HEK293 (cell line): Measurements from ENCODE around the gene LARGE1.

Experiments
- CTCF ChIA-PET: fragments of 350-600 bp; formaldehyde crosslinking; extraction: SDS; loops from one replicate; lab custom pipeline; 2021; ENCODE audit warnings: antibody characterized with exemption; lab: Yijun Ruan, JAX
- POLR2A ChIA-PET: fragments of 300-600 bp; formaldehyde crosslinking; extraction: SDS; loops from one replicate; lab custom pipeline; 2020; ENCODE audit warnings: antibody characterized with exemption, inconsistent platforms; lab: Yijun Ruan, JAX
- H3K27ac ChIP-seq: fragments of 200-500 bp; sonication (Bioruptor generic); 2 replicates; pipeline ENCODE4 v1.5.1; 2014; ENCODE audit warnings: low read depth, low read length, control low read depth, inconsistent platforms; ENCODE audit errors: extremely low read depth
- H3K36me3 ChIP-seq, 2 experiments: fragments of 200-500 bp in 1 of 2; sonication (Bioruptor generic) in 1 of 2; 1 replicate in 1 of 2; 2 replicates in 1 of 2; pipeline ENCODE4 v1.5.1; 2014 to 2017; ENCODE audit warnings: inconsistent platforms in 2 of 2, low read length in 2 of 2; ENCODE audit not compliant: control insufficient read depth in 2 of 2, insufficient read depth in 1 of 2
- H3K4me1 ChIP-seq: fragments of 200-500 bp; sonication (Bioruptor generic); 2 replicates; pipeline ENCODE4 v1.5.1; 2014; ENCODE audit warnings: mild to moderate bottlenecking, low read length, inconsistent platforms; ENCODE audit not compliant: control insufficient read depth, insufficient read depth
- H3K4me3 ChIP-seq: 2 replicates; pipeline ENCODE4 v1.5.1; 2011; ENCODE audit warnings: low read depth, mild to moderate bottlenecking, control low read depth, low read length, moderate library complexity
- H3K9me3 ChIP-seq: fragments of 200-500 bp; sonication (Bioruptor generic); 2 replicates; pipeline ENCODE4 v1.5.1; 2014; ENCODE audit warnings: low read depth, low read length, inconsistent platforms; ENCODE audit not compliant: control insufficient read depth, insufficient read depth
- BCL11A ChIP-seq: fragments of 450-650 bp; formaldehyde crosslinking; IDR thresholded peaks from 2 replicates; pipeline ENCODE4 v1.5.1; 2016; ENCODE audit warnings: low read depth, missing biosample characterization, missing genetic modification characterization
- BCL6B ChIP-seq: fragments of 450-650 bp; formaldehyde crosslinking; IDR thresholded peaks from 2 replicates; pipeline ENCODE4 v1.5.1; 2017; ENCODE audit warnings: missing biosample characterization, missing genetic modification characterization
- CTCF ChIP-seq: fragments of 450-650 bp; formaldehyde crosslinking; IDR thresholded peaks from 2 replicates; pipeline ENCODE4 v1.5.1; 2016; ENCODE audit warnings: missing biosample characterization, missing genetic modification characterization
- KLF10 ChIP-seq: fragments of 450-650 bp; IDR thresholded peaks from 2 replicates; pipeline ENCODE4 v1.5.1; 2018; ENCODE audit warnings: missing biosample characterization, mild to moderate bottlenecking, missing genetic modification characterization
- PATZ1 ChIP-seq: fragments of 450-650 bp; formaldehyde crosslinking; IDR thresholded peaks from 2 replicates; pipeline ENCODE4 v1.5.1; 2016; ENCODE audit warnings: missing biosample characterization, missing genetic modification characterization
- SCRT1 ChIP-seq: fragments of 450-650 bp; formaldehyde crosslinking; IDR thresholded peaks from 2 replicates; pipeline ENCODE4 v1.5.1; 2016; ENCODE audit warnings: missing biosample characterization, missing genetic modification characterization, borderline replicate concordance
- SCRT2 ChIP-seq: fragments of 450-650 bp; formaldehyde crosslinking; IDR thresholded peaks from 2 replicates; pipeline ENCODE4 v1.5.1; 2016; ENCODE audit warnings: missing biosample characterization, missing genetic modification characterization
- TCF7L2 ChIP-seq: IDR thresholded peaks from 2 replicates; pipeline ENCODE4 v1.6.1; 2011; ENCODE audit warnings: low read depth, mild to moderate bottlenecking, inconsistent platforms, low read length, moderate library complexity, borderline replicate concordance
- ZBTB10 ChIP-seq: fragments of 450-650 bp; formaldehyde crosslinking; IDR thresholded peaks from 2 replicates; pipeline ENCODE4 v1.5.1; 2016; ENCODE audit warnings: missing biosample characterization, missing genetic modification characterization
- ZBTB49 ChIP-seq: fragments of 450-650 bp; formaldehyde crosslinking; IDR thresholded peaks from 2 replicates; pipeline ENCODE4 v1.5.1; 2016; ENCODE audit warnings: missing biosample characterization, missing genetic modification characterization, low read depth
- ZFP3 ChIP-seq: fragments of 450-650 bp; formaldehyde crosslinking; IDR thresholded peaks from 2 replicates; pipeline ENCODE4 v1.5.1; 2016; ENCODE audit warnings: low read depth, missing biosample characterization, missing genetic modification characterization
- ZNF221 ChIP-seq: fragments of 450-650 bp; formaldehyde crosslinking; IDR thresholded peaks from 2 replicates; pipeline ENCODE4 v1.5.1; 2017; ENCODE audit warnings: missing biosample characterization, missing genetic modification characterization, borderline replicate concordance
- ZNF404 ChIP-seq: fragments of 450-650 bp; formaldehyde crosslinking; IDR thresholded peaks from 2 replicates; pipeline ENCODE4 v1.5.1; 2017; ENCODE audit warnings: missing biosample characterization, missing genetic modification characterization
- ZNF501 ChIP-seq: fragments of 450-650 bp; formaldehyde crosslinking; IDR thresholded peaks from 2 replicates; pipeline ENCODE4 v1.5.1; 2016; ENCODE audit warnings: missing biosample characterization, missing genetic modification characterization
- ZNF513 ChIP-seq: fragments of 450-650 bp; IDR thresholded peaks from 2 replicates; pipeline ENCODE4 v1.5.1; 2018; ENCODE audit warnings: missing biosample characterization, missing genetic modification characterization
- ZNF521 ChIP-seq: fragments of 450-650 bp; formaldehyde crosslinking; IDR thresholded peaks from 2 replicates; pipeline ENCODE4 v1.5.1; 2017; ENCODE audit warnings: missing biosample characterization, mild to moderate bottlenecking, missing genetic modification characterization
- ZNF548 ChIP-seq: fragments of 450-650 bp; formaldehyde crosslinking; IDR thresholded peaks from 2 replicates; pipeline ENCODE4 v1.5.1; 2016; ENCODE audit warnings: missing biosample characterization, missing genetic modification characterization
- ZNF624 ChIP-seq: fragments of 450-650 bp; formaldehyde crosslinking; IDR thresholded peaks from 2 replicates; pipeline ENCODE4 v1.5.1; 2017; ENCODE audit warnings: missing biosample characterization, missing genetic modification characterization
- ZNF768 ChIP-seq: fragments of 450-650 bp; formaldehyde crosslinking; IDR thresholded peaks from 2 replicates; pipeline ENCODE4 v1.5.1; 2018; ENCODE audit warnings: missing biosample characterization, mild to moderate bottlenecking, missing genetic modification characterization
- ZNF777 ChIP-seq: fragments of 450-650 bp; formaldehyde crosslinking; IDR thresholded peaks from 2 replicates; pipeline ENCODE4 v1.5.1; 2017; ENCODE audit warnings: missing biosample characterization, missing genetic modification characterization, borderline replicate concordance
- ZNF830 ChIP-seq: fragments of 450-650 bp; IDR thresholded peaks from 2 replicates; pipeline ENCODE4 v1.5.0; 2018; ENCODE audit warnings: missing biosample characterization, missing genetic modification characterization, low read depth, mild to moderate bottlenecking, moderate library complexity

Gene LARGE1

GRCh38 chr22:33848251-33848650 is 72.0 kb downstream of the LARGE1 start (continued):
- TF ChIP-seq BCL11A (tag by site-specific recombination) (no peak), ZBTB10 (tag by site-specific recombination) (no peak), SCRT1 (tag by site-specific recombination) (no peak), ZNF513 (tag by site-specific recombination) (no peak), ZNF768 (tag by site-specific recombination) (no peak), ZNF548 (tag by site-specific recombination) (no peak), ZFP3 (no peak), ZNF521 (tag by site-specific recombination) (no peak), ZBTB49 (tag by site-specific recombination) (no peak), ZNF221 (tag by site-specific recombination) (no peak)
- TF ChIP-seq, all 188 proteins: peak for 0

GRCh38 chr22:33844273-33844672 is 76.0 kb downstream of the LARGE1 start:
- no peaks in the 10 kb centered on the region for H3K4me1 ChIP-seq
- no peak overlapping the region for H3K4me3 ChIP-seq
- H3K36me3 ChIP-seq = no peaks in the 10 kb centered on the region
- POLR2A ChIA-PET = no interaction called here
- TF ChIP-seq PATZ1 (tag by site-specific recombination) = no peak
- peak; percentile 62; the same call in 1 of the 2 replicates for TF ChIP-seq TCF7L2
- no peaks in the 10 kb centered on the region for H3K9me3 ChIP-seq
- CTCF ChIA-PET = no interaction called here
- no peak overlapping the region for H3K27ac ChIP-seq

GRCh38 chr22:33842421-33843094 is 77.7 kb downstream of the LARGE1 start:
- CTCF ChIA-PET = no interaction called here
- Histone ChIP-seq H3K36me3 (no peaks in the 10 kb centered on the region), H3K9me3 (no peaks in the 10 kb centered on the region), H3K27ac (no peak overlapping the region), H3K4me3 (no peak overlapping the region), H3K4me1 (peaks cover 5% of the 10 kb centered on the region; the same call in 1 of the 2 replicates)
- POLR2A ChIA-PET = no interaction called here
- no peak for TF ChIP-seq ZNF830 (tag by site-specific recombination)
- TF ChIP-seq CTCF (tag by site-specific recombination) = no peak
- no peak for TF ChIP-seq BCL6B
- no peak for TF ChIP-seq ZNF404 (tag by site-specific recombination)
- no peak for TF ChIP-seq ZNF777
- TF ChIP-seq SCRT2 (tag by site-specific recombination) = peak; percentile 88
- no peak for TF ChIP-seq ZNF501
- TF ChIP-seq ZNF624 (tag by site-specific recombination) = no peak
- peak; percentile 68 for TF ChIP-seq SCRT1 (tag by site-specific recombination)
- no peak for TF ChIP-seq KLF10 (tag by site-specific recombination)
